Esophagus squamous epithelium (tissue), 5 donors: Measurements from ENCODE around the gene MAP9. TPM values are rescaled to one million over a fixed set of nuclear protein-coding genes. Genes with fewer than 3 reads are reported as not detected.

ENCODE experiments used
- DNase-seq: peaks from one replicate; lab custom pipeline; 2025; lab: John Stamatoyannopoulos, UW
- H3K27ac ChIP-seq, 4 donors: fragments of 200-600 bp; sonication (generic); one replicate each; pipeline ENCODE4 v1.5.1; 2016 to 2019; ENCODE audit warnings: mild to moderate bottlenecking in 1 of 4
- H3K27me3 ChIP-seq, 4 donors: fragments of 200-600 bp; sonication (generic); 1 replicate in 3 of 4; 2 replicates in 1 of 4; pipeline versions ENCODE4 v1.5.1 to v1.6.0; 2017 to 2021; ENCODE audit warnings: antibody characterized with exemption in 1 of 4
- H3K36me3 ChIP-seq, 3 donors: fragments of 200-600 bp; sonication (generic); one replicate each; pipeline ENCODE4 v1.5.1; 2016 to 2019
- H3K4me1 ChIP-seq, 3 donors: fragments of 200-600 bp; sonication (generic); one replicate each; pipeline ENCODE4 v1.5.1; 2017 to 2019
- H3K4me3 ChIP-seq, 4 donors: fragments of 200-600 bp; sonication (generic); 1 replicate in 3 of 4; 2 replicates in 1 of 4; pipeline ENCODE4 v1.5.1; 2016 to 2019; ENCODE audit warnings: mild to moderate bottlenecking in 2 of 4, moderate library complexity in 1 of 4
- H3K9me3 ChIP-seq, 3 donors: fragments of 200-600 bp; sonication (generic); one replicate each; pipeline ENCODE4 v1.5.1; 2016 to 2019
- POLR2A ChIP-seq, 4 donors: fragments of 450-650 bp; IDR thresholded peaks; one replicate each; pipeline ENCODE4 v1.6.1; 2017; ENCODE audit warnings: antibody characterized with exemption in 4 of 4, mild to moderate bottlenecking in 4 of 4, moderate library complexity in 3 of 4
- whole genome bisulfite sequencing, 2 donors: methylation state at CpG; one replicate each; pipeline ENCODE4 v1.1.5; 2018; 5-methylcytosine and 5-hydroxymethylcytosine counted together
- intact Hi-C: fragments of 100-400 bp; cut with DNase I; formaldehyde crosslinking; loops from one replicate; pipeline ENCODE4 v1.15.0; 2022
- total RNA-seq, 4 donors: library from RNA; depleted of rRNA; stranded (reverse); fragments of >200 nt; gene quantifications; one replicate each; pipeline ENCODE4 v1.1.0, GENCODE V29; 2016
- TF ChIP-seq, protein P1 (sequence below), 6 experiments: fragments of 450-650 bp in 4 of 6; fragments of 200-600 bp in 2 of 6; sonication (generic) in 2 of 6; IDR thresholded peaks; one replicate each; pipeline ENCODE4 v1.5.1; 2016 to 2019; ENCODE audit warnings: antibody characterized with exemption in 6 of 6, mild to moderate bottlenecking in 4 of 6, moderate library complexity in 4 of 6
- donor health status: DM: yes; HTN: yes; CAD: no.

Gene MAP9
- total RNA-seq, 4 donors from 2014 or later: 1.9 to 4.2 (median 3.2) TPM

DNA sequence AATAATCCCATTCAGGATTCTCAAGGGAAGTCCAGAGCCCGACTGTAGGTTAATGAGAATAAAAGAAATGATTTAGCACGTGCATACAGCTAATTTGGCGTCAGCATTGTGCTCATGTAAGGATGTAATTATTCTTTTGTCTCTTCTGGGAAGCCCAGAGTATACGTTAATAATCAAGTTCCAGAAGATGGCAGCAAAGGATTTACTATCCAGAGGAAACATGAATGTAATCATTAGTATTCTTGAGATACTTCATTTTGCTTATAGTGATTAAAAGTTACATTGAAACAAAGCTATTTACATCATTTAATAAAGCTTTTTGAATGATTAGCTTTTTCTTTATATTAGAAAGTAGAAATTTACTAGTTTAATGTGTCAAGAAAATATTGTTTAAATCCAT, 27.1 kb upstream of the MAP9 start:
- TF ChIP-seq, protein P1, sequence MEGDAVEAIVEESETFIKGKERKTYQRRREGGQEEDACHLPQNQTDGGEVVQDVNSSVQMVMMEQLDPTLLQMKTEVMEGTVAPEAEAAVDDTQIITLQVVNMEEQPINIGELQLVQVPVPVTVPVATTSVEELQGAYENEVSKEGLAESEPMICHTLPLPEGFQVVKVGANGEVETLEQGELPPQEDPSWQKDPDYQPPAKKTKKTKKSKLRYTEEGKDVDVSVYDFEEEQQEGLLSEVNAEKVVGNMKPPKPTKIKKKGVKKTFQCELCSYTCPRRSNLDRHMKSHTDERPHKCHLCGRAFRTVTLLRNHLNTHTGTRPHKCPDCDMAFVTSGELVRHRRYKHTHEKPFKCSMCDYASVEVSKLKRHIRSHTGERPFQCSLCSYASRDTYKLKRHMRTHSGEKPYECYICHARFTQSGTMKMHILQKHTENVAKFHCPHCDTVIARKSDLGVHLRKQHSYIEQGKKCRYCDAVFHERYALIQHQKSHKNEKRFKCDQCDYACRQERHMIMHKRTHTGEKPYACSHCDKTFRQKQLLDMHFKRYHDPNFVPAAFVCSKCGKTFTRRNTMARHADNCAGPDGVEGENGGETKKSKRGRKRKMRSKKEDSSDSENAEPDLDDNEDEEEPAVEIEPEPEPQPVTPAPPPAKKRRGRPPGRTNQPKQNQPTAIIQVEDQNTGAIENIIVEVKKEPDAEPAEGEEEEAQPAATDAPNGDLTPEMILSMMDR (IDR thresholded peaks at IDR 0.05): peak in 2 of 6 experiments; percentile 8 to 45
- no peak for TF ChIP-seq POLR2A (IDR thresholded peaks at IDR 0.05)
- intact Hi-C loops: no loop called here
- H3K9me3 ChIP-seq: no peaks in the 10 kb centered on the region
- H3K4me3 ChIP-seq: no peak overlapping the region
- no peaks in the 10 kb centered on the region for H3K36me3 ChIP-seq
- no peaks in the 10 kb centered on the region for H3K27me3 ChIP-seq
- no peak overlapping the region for H3K27ac ChIP-seq
- DNase-seq: no peak
- peaks cover 0 to 16% (median 0%) of the 10 kb centered on the region in 3 donors for H3K4me1 ChIP-seq
- WGBS, 2 donors: 5 to 12% methylated on average over 4 of the region's 4 CpGs

- DNase-seq: no peak
- no peak overlapping the region for H3K27ac ChIP-seq
- intact Hi-C loops: no loop called here
- no peaks in the 10 kb centered on the region for H3K9me3 ChIP-seq
- TF ChIP-seq POLR2A (IDR thresholded peaks at IDR 0.05): no peak
- TF ChIP-seq, protein P1 (IDR thresholded peaks at IDR 0.05): no peak
- H3K4me3 ChIP-seq: no peak overlapping the region
- peaks cover 0 to 16% (median 0%) of the 10 kb centered on the region in 3 donors for H3K4me1 ChIP-seq
- H3K36me3 ChIP-seq: no peaks in the 10 kb centered on the region
- H3K27me3 ChIP-seq: no peaks in the 10 kb centered on the region
- 41 to 54% methylated on average over 2 of the region's 2 CpGs for WGBS, 2 donors
Observed at GRCh38 chr4:155402941-155403340, 26.2 kb upstream of the MAP9 start.

- TF ChIP-seq POLR2A (IDR thresholded peaks at IDR 0.05): no peak
- TF ChIP-seq, protein P1 (IDR thresholded peaks at IDR 0.05): no peak
- Histone ChIP-seq H3K36me3 (no peaks in the 10 kb centered on the region), H3K4me1 (peaks cover 0 to 16% (median 0%) of the 10 kb centered on the region in 3 donors), H3K27ac (no peak overlapping the region), H3K9me3 (no peaks in the 10 kb centered on the region), H3K4me3 (no peak overlapping the region), H3K27me3 (no peaks in the 10 kb centered on the region)
- no peak for DNase-seq
- 5 to 17% methylated on average over 2 of the region's 2 CpGs for WGBS, 2 donors
- intact Hi-C loops: no loop called here
Observed at GRCh38 chr4:155400893-155401292, 24.1 kb upstream of the MAP9 start.

DNA sequence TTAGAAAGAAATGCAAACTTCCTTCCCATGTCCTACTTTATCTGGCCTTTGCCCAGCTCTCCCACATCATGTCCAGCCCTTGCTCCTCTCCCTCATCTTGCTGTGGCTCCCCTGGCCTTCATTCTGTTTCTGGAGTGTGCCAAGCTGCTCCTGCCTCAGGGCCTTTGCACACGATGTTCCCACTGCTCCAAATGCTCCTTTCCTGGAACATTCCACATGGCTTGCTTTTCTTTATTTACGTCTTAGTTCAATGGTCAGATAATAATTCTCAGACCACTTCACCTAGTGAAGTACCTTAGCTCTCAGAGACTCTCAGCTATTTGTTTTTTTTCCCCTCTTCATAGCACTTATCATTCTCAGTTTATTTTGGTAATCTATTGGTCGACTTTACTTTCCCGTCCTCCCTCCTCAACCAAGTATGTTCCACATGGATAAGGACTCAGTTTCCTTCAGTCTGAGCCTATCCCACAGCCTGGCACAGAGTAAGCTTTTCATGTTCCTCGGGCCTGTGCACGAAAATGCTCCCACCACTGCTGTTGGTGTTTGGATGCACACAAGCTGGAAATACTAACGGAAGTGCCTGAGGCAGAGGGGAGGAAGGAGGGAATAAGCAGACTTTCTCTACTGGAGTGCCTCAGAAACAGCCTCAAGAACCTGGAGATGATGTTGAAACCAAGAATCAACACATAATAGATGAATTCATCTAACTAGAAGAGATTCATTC, 23.4 kb upstream of the MAP9 start:
- H3K27ac ChIP-seq: no peak overlapping the region
- TF ChIP-seq POLR2A (IDR thresholded peaks at IDR 0.05): no peak
- TF ChIP-seq, protein P1 (IDR thresholded peaks at IDR 0.05): no peak
- DNase-seq: no peak
- H3K27me3 ChIP-seq: no peaks in the 10 kb centered on the region
- no peak overlapping the region for H3K4me3 ChIP-seq
- intact Hi-C loops: no loop called here
- H3K9me3 ChIP-seq: no peaks in the 10 kb centered on the region
- no peaks in the 10 kb centered on the region for H3K36me3 ChIP-seq
- 62% methylated on average over 6 to 7 of the region's 7 CpGs for WGBS, 2 donors
- H3K4me1 ChIP-seq: peaks cover 0 to 9% (median 0%) of the 10 kb centered on the region in 3 donors

GRCh38 chr4:155392481-155393184, 15.9 kb upstream of the MAP9 start:
- Histone ChIP-seq H3K27ac (no peak overlapping the region), H3K4me1 (no peaks in the 10 kb centered on the region), H3K36me3 (no peaks in the 10 kb centered on the region), H3K27me3 (peaks cover 0 to 3% (median 0%) of the 10 kb centered on the region in 4 donors), H3K9me3 (no peaks in the 10 kb centered on the region), H3K4me3 (no peak overlapping the region)
- intact Hi-C loops: no loop called here
- TF ChIP-seq, protein P1 (IDR thresholded peaks at IDR 0.05): no peak
- no peak for TF ChIP-seq POLR2A (IDR thresholded peaks at IDR 0.05)
- WGBS, 2 donors: 59 to 61% methylated on average over 8 of the region's 8 CpGs
- DNase-seq: no peak
